Keratinocyte (primary cell): Measurements from ENCODE around the gene PAMR1. TPM values are rescaled to one million over a fixed set of nuclear protein-coding genes. Genes with fewer than 3 reads are reported as not detected.

Source experiments
- DNase-seq: peaks from one replicate; pipeline ENCODE4 v3.0.0-alpha.2; 2011; ENCODE audit warnings: low read depth, missing footprints, low spot score
- FAIRE-seq: peaks from 2 replicates; lab custom pipeline; 2011; peaks lifted over from hg19 to GRCh38; lab: Jason Lieb, UNC
- H2AFZ ChIP-seq: 2 replicates; pipeline ENCODE4 v1.6.0; 2012; ENCODE audit warnings: low read length, control low read depth, inconsistent platforms; ENCODE audit not compliant: control insufficient read depth
- H3K27ac ChIP-seq: 2 replicates; pipeline ENCODE4 v1.5.1; 2011; ENCODE audit warnings: low read length; ENCODE audit not compliant: control insufficient read depth, insufficient read depth
- H3K27me3 ChIP-seq: 3 replicates; pipeline ENCODE4 v1.6.0; 2011; ENCODE audit warnings: low read length; ENCODE audit not compliant: control insufficient read depth, insufficient read depth; ENCODE audit errors: extremely low read depth
- H3K36me3 ChIP-seq, 2 experiments: 2 replicates in 1 of 2; 3 replicates in 1 of 2; pipeline ENCODE4 v1.5.1; 2011; ENCODE audit warnings: low read length in 2 of 2, mild to moderate bottlenecking in 1 of 2; ENCODE audit not compliant: control insufficient read depth in 2 of 2, insufficient read depth in 2 of 2; ENCODE audit errors: extremely low read depth in 1 of 2
- H3K4me1 ChIP-seq: 3 replicates; pipeline ENCODE4 v1.5.1; 2011; ENCODE audit warnings: low read length; ENCODE audit not compliant: control insufficient read depth, insufficient read depth; ENCODE audit errors: extremely low read depth
- H3K4me2 ChIP-seq: 3 replicates; pipeline ENCODE4 v1.6.0; 2011; ENCODE audit warnings: low read depth, low read length; ENCODE audit not compliant: control insufficient read depth, insufficient read depth; ENCODE audit errors: extremely low read depth
- H3K4me3 ChIP-seq, 3 experiments: fragments of 200-600 bp in 1 of 3; sonication (generic) in 1 of 3; 2 replicates in 2 of 3; 3 replicates in 1 of 3; pipeline ENCODE4 v1.5.1; 2011 to 2016; ENCODE audit warnings: low read length in 3 of 3, mild to moderate bottlenecking in 3 of 3, control low read depth in 2 of 3, inconsistent platforms in 1 of 3, low read depth in 1 of 3, mixed read lengths in 1 of 3, mixed run types in 1 of 3, moderate library complexity in 1 of 3; ENCODE audit not compliant: control insufficient read depth in 2 of 3, insufficient read depth in 2 of 3; ENCODE audit errors: extremely low read depth in 1 of 3
- H3K79me2 ChIP-seq: 2 replicates; pipeline ENCODE4 v1.6.0; 2012; ENCODE audit warnings: low read length; ENCODE audit not compliant: control insufficient read depth, insufficient read depth
- H3K9ac ChIP-seq: 3 replicates; pipeline ENCODE4 v1.6.0; 2011; ENCODE audit warnings: low read length; ENCODE audit not compliant: control insufficient read depth, insufficient read depth; ENCODE audit errors: extremely low read depth
- H3K9me1 ChIP-seq: 3 replicates; pipeline ENCODE4 v1.6.0; 2011; ENCODE audit warnings: low read length; ENCODE audit not compliant: control insufficient read depth, insufficient read depth; ENCODE audit errors: extremely low read depth
- H3K9me3 ChIP-seq: 2 replicates; pipeline ENCODE4 v1.5.1; 2012; ENCODE audit warnings: low read depth, low read length; ENCODE audit not compliant: control insufficient read depth
- H4K20me1 ChIP-seq: 3 replicates; pipeline ENCODE4 v1.6.0; 2011; ENCODE audit warnings: low read length; ENCODE audit not compliant: control insufficient read depth, insufficient read depth; ENCODE audit errors: extremely low read depth
- CTCF ChIP-seq, 3 experiments: IDR thresholded peaks in 1 of 3; conservative IDR thresholded peaks in 1 of 3; optimal IDR thresholded peaks in 1 of 3; 2 replicates in 2 of 3; 3 replicates in 1 of 3; pipeline versions ENCODE3 to v1.5.1; 2011; ENCODE audit warnings: low read length in 3 of 3, mild to moderate bottlenecking in 3 of 3, moderate library complexity in 2 of 3, control low read depth in 1 of 3, inconsistent platforms in 1 of 3; ENCODE audit not compliant: insufficient read depth in 2 of 3; ENCODE audit errors: extremely low read depth in 1 of 3
- EZH2 ChIP-seq: IDR thresholded peaks from one replicate; pipeline ENCODE4 v1.6.1; 2012; ENCODE audit warnings: inconsistent platforms, mild to moderate bottlenecking, low read length, moderate library complexity
- dilution Hi-C: fragments of 300-500 bp; cut with MboI; formaldehyde crosslinking; loops from one replicate; pipeline ENCODE4 v1.7.0; 2020; ENCODE audit warnings: low sequenced_read_pairs; ENCODE audit not compliant: extremely low pct_ligation_motif_present
- polyA plus RNA-seq, 5 experiments: library from polyadenylated mRNA; depleted of rRNA in 3 of 5; stranded (reverse) in 3 of 5; stranded (forward) in 1 of 5; unstranded in 1 of 5; fragments of >200 nt; gene quantifications; 1 replicate in 1 of 5; 2 replicates in 3 of 5; 3 replicates in 1 of 5; pipeline versions ENCODE4 v1.2.1 to v1.2.3, GENCODE V29; 2011 to 2012; ENCODE audit warnings: missing spikeins in 2 of 5, low read depth in 1 of 5, low replicate concordance in 1 of 5

PAMR1 gene
- polyA plus RNA-seq, 1 donor (not counting 4 experiments of a cell fraction or from before 2014, with no cell fraction given) = 4.1 TPM

GRCh38 chr11:35517481-35517880 is 7.9 kb downstream of the PAMR1 start:
- Histone ChIP-seq H3K36me3 (no peaks in the 10 kb centered on the region), H3K79me2 (no peaks in the 10 kb centered on the region), H3K27ac (no peak overlapping the region), H3K9me3 (no peaks in the 10 kb centered on the region), H3K4me3 (no peak overlapping the region), H4K20me1 (no peaks in the 10 kb centered on the region), H3K27me3 (no peaks in the 10 kb centered on the region), H3K9me1 (no peaks in the 10 kb centered on the region), H3K9ac (no peak overlapping the region), H3K4me2 (no peak overlapping the region), H3K4me1 (peaks cover 23% of the 10 kb centered on the region), H2AFZ (no peak overlapping the region)
- no peak for TF ChIP-seq EZH2
- TF ChIP-seq CTCF (optimal IDR thresholded peaks at IDR 0.05 in 1 of 3, IDR thresholded peaks at IDR 0.05 in 1 of 3, conservative IDR thresholded peaks at IDR 0.05 in 1 of 3; ENCODE audit: extremely low read depth in 1 of 3, insufficient read depth in 2 of 3, low read length in 3 of 3) = no peak
- no peak for FAIRE-seq
- DNase-seq = no peak
- dilution Hi-C loops = no loop called here

- Histone ChIP-seq H3K4me3 (no peak overlapping the region), H3K36me3 (no peaks in the 10 kb centered on the region), H2AFZ (peak overlapping the region; percentile 49), H3K9ac (no peak overlapping the region), H3K27ac (no peak overlapping the region), H3K4me1 (peaks cover 23% of the 10 kb centered on the region), H3K4me2 (peak overlapping the region; percentile 52), H3K27me3 (no peaks in the 10 kb centered on the region), H3K9me3 (no peaks in the 10 kb centered on the region), H4K20me1 (no peaks in the 10 kb centered on the region), H3K79me2 (no peaks in the 10 kb centered on the region), H3K9me1 (no peaks in the 10 kb centered on the region)
- FAIRE-seq = peak; percentile 56
- TF ChIP-seq CTCF (optimal IDR thresholded peaks at IDR 0.05 in 1 of 3, IDR thresholded peaks at IDR 0.05 in 1 of 3, conservative IDR thresholded peaks at IDR 0.05 in 1 of 3; ENCODE audit: extremely low read depth in 1 of 3, insufficient read depth in 2 of 3, low read length in 3 of 3) (no peak), EZH2 (no peak)
- dilution Hi-C loops = no loop called here
- no peak for DNase-seq
Measured at GRCh38 chr11:35516403-35516802, 9.0 kb downstream of the PAMR1 start.
